Measurements from ENCODE around the gene WRNIP1. TPM values are rescaled to one million over a fixed set of nuclear protein-coding genes. Genes with fewer than 3 reads are reported as not detected.

The WRNIP1 gene
- total RNA-seq, 1 donor from 2014 or later, result 31.5 TPM

DNA sequence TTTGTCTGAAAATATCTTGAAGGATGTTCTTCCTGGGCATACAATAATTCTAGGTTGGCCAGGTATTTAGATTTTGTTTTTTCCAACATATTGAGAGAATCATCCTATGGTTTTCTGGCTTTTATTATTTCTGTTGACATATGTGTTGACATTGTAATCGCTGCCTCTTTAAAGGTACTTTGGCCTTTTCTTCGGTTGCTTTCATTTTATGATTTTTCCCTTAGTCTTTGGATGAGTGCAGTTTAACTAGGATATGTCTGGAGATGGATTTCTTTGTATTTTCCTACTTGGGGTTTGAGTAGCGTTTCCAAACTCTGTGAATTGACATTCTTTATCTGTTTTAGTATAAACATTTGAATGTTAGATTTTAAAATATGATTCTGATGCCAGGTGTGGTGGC is 65.0 kb downstream of the WRNIP1 start:
- no peaks in the 10 kb centered on the region for H3K4me1 Mint-ChIP-seq (ENCODE audit: low read depth, unreplicated experiment)
- Histone ChIP-seq H4K20me1 (ENCODE audit: insufficient read depth, low read length) (no peaks in the 10 kb centered on the region), H3K9me3 (ENCODE audit: insufficient read depth, low read depth, low read length) (no peaks in the 10 kb centered on the region), H3K9ac (ENCODE audit: low read length) (no peak overlapping the region), H3K27ac (ENCODE audit: low read depth, low read length) (no peak overlapping the region), H3K4me3 (ENCODE audit: insufficient read depth, low read depth, low read length) (no peak overlapping the region), H3K27me3 (ENCODE audit: insufficient read depth, low read length) (no peaks in the 10 kb centered on the region), H3K4me2 (ENCODE audit: low read length) (no peak overlapping the region), H2AFZ (ENCODE audit: low read depth, low read length) (no peak overlapping the region), H3K4me1 (ENCODE audit: insufficient read depth, low read length) (no peaks in the 10 kb centered on the region), H3K79me2 (ENCODE audit: insufficient read depth, low read length) (no peaks in the 10 kb centered on the region), H3K36me3 (ENCODE audit: insufficient read depth, low read length) (no peaks in the 10 kb centered on the region)
- no peaks in the 10 kb centered on the region for H3K36me3 Mint-ChIP-seq (ENCODE audit: low read depth, unreplicated experiment)
- H3K27ac Mint-ChIP-seq (ENCODE audit: unreplicated experiment), result no peak overlapping the region
- FAIRE-seq (no peak), DNase-seq (ENCODE audit: low read depth) (no peak)
- H3K4me3 Mint-ChIP-seq (ENCODE audit: unreplicated experiment), result no peak overlapping the region
- H3K9me3 Mint-ChIP-seq (ENCODE audit: unreplicated experiment), result no peaks in the 10 kb centered on the region
- no peaks in the 10 kb centered on the region for H3K27me3 Mint-ChIP-seq (ENCODE audit: low read depth, unreplicated experiment)
- TF ChIP-seq, protein P1, sequence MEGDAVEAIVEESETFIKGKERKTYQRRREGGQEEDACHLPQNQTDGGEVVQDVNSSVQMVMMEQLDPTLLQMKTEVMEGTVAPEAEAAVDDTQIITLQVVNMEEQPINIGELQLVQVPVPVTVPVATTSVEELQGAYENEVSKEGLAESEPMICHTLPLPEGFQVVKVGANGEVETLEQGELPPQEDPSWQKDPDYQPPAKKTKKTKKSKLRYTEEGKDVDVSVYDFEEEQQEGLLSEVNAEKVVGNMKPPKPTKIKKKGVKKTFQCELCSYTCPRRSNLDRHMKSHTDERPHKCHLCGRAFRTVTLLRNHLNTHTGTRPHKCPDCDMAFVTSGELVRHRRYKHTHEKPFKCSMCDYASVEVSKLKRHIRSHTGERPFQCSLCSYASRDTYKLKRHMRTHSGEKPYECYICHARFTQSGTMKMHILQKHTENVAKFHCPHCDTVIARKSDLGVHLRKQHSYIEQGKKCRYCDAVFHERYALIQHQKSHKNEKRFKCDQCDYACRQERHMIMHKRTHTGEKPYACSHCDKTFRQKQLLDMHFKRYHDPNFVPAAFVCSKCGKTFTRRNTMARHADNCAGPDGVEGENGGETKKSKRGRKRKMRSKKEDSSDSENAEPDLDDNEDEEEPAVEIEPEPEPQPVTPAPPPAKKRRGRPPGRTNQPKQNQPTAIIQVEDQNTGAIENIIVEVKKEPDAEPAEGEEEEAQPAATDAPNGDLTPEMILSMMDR (IDR thresholded peaks at IDR 0.05; ENCODE audit: insufficient read depth, low read depth, low read length), result no peak
- no peak for TF ChIP-seq EZH2 (IDR thresholded peaks at IDR 0.05; ENCODE audit: insufficient read depth, low read length)

DNA sequence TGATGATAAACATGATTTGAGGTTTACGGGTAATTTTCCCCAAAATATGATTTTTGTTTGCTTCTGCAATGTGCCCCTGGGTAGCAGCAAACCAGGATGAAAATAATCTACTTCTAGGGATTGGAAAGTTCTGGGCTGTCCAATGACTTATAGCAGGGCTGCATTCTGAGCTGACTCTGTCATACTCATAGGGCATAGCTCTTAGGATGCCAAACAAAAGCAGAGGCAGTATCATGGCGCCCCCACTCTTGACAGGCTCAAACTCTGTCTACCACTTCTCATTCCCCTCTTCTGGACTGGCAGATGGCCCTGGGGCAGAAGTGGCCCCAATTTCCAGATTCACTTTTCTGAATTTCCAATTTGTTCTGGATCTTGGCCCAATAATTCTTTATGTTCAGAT is 66.2 kb downstream of the WRNIP1 start:
- H3K36me3 ChIP-seq (ENCODE audit: insufficient read depth, low read length), result no peaks in the 10 kb centered on the region
- H3K27me3 Mint-ChIP-seq (ENCODE audit: low read depth, unreplicated experiment), result no peaks in the 10 kb centered on the region
- H3K4me2 ChIP-seq (ENCODE audit: low read length), result no peak overlapping the region
- H3K27me3 ChIP-seq (ENCODE audit: insufficient read depth, low read length), result no peaks in the 10 kb centered on the region
- H3K9ac ChIP-seq (ENCODE audit: low read length), result no peak overlapping the region
- FAIRE-seq (no peak), DNase-seq (ENCODE audit: low read depth) (no peak)
- no peaks in the 10 kb centered on the region for H3K79me2 ChIP-seq (ENCODE audit: insufficient read depth, low read length)
- H3K9me3 ChIP-seq (ENCODE audit: insufficient read depth, low read depth, low read length), result no peaks in the 10 kb centered on the region
- TF ChIP-seq, protein P1 (IDR thresholded peaks at IDR 0.05; ENCODE audit: insufficient read depth, low read depth, low read length), result no peak
- TF ChIP-seq EZH2 (IDR thresholded peaks at IDR 0.05; ENCODE audit: insufficient read depth, low read length), result no peak
- H3K36me3 Mint-ChIP-seq (ENCODE audit: low read depth, unreplicated experiment), result no peaks in the 10 kb centered on the region
- H3K4me3 ChIP-seq (ENCODE audit: insufficient read depth, low read depth, low read length), result no peak overlapping the region
- no peaks in the 10 kb centered on the region for H3K4me1 Mint-ChIP-seq (ENCODE audit: low read depth, unreplicated experiment)
- H3K9me3 Mint-ChIP-seq (ENCODE audit: unreplicated experiment), result no peaks in the 10 kb centered on the region
- H4K20me1 ChIP-seq (ENCODE audit: insufficient read depth, low read length), result no peaks in the 10 kb centered on the region
- H2AFZ ChIP-seq (ENCODE audit: low read depth, low read length), result no peak overlapping the region
- H3K27ac Mint-ChIP-seq (ENCODE audit: unreplicated experiment), result no peak overlapping the region
- no peaks in the 10 kb centered on the region for H3K4me1 ChIP-seq (ENCODE audit: insufficient read depth, low read length)
- H3K4me3 Mint-ChIP-seq (ENCODE audit: unreplicated experiment), result no peak overlapping the region
- H3K27ac ChIP-seq (ENCODE audit: low read depth, low read length), result no peak overlapping the region

DNA sequence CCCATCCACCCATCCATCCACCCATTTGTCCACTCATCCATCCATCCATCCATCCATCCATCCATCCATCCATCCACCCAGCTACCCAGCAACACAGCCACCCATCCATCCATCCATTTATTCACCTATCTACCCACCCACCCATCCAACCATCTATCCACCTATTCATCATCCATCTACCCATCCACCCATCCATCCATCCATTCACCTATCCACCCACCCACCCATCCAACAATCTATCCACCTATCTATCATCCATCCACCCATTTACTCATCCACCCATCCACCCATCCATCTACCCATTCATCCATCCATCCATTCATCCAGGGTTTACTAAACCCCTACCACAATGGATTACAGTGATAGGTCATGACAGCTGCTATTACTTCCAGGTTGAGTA is 69.1 kb downstream of the WRNIP1 start:
- H3K4me1 Mint-ChIP-seq (ENCODE audit: low read depth, unreplicated experiment), result peaks cover 5% of the 10 kb centered on the region
- H2AFZ ChIP-seq (ENCODE audit: low read depth, low read length), result no peak overlapping the region
- H3K36me3 ChIP-seq (ENCODE audit: insufficient read depth, low read length), result no peaks in the 10 kb centered on the region
- no peak overlapping the region for H3K27ac Mint-ChIP-seq (ENCODE audit: unreplicated experiment)
- DNase-seq (ENCODE audit: low read depth) (no peak), FAIRE-seq (no peak)
- peaks cover 4% of the 10 kb centered on the region for H3K4me1 ChIP-seq (ENCODE audit: insufficient read depth, low read length)
- H3K36me3 Mint-ChIP-seq (ENCODE audit: low read depth, unreplicated experiment), result peaks cover 5% of the 10 kb centered on the region
- no peak for TF ChIP-seq EZH2 (IDR thresholded peaks at IDR 0.05; ENCODE audit: insufficient read depth, low read length)
- TF ChIP-seq, protein P1 (IDR thresholded peaks at IDR 0.05; ENCODE audit: insufficient read depth, low read depth, low read length), result no peak
- H3K4me3 Mint-ChIP-seq (ENCODE audit: unreplicated experiment), result no peak overlapping the region
- H3K4me3 ChIP-seq (ENCODE audit: insufficient read depth, low read depth, low read length), result no peak overlapping the region
- no peak overlapping the region for H3K4me2 ChIP-seq (ENCODE audit: low read length)
- no peaks in the 10 kb centered on the region for H3K79me2 ChIP-seq (ENCODE audit: insufficient read depth, low read length)
- H3K27ac ChIP-seq (ENCODE audit: low read depth, low read length), result no peak overlapping the region
- no peaks in the 10 kb centered on the region for H3K27me3 ChIP-seq (ENCODE audit: insufficient read depth, low read length)
- H3K9me3 Mint-ChIP-seq (ENCODE audit: unreplicated experiment), result no peaks in the 10 kb centered on the region
- H3K9me3 ChIP-seq (ENCODE audit: insufficient read depth, low read depth, low read length), result no peaks in the 10 kb centered on the region
- no peaks in the 10 kb centered on the region for H3K27me3 Mint-ChIP-seq (ENCODE audit: low read depth, unreplicated experiment)
- no peak overlapping the region for H3K9ac ChIP-seq (ENCODE audit: low read length)
- no peaks in the 10 kb centered on the region for H4K20me1 ChIP-seq (ENCODE audit: insufficient read depth, low read length)

Other genes starting within 250 kb of the WRNIP1 start
- gene MYLK4, start 14.5 kb upstream of the WRNIP1 start, total RNA-seq, result 0.23 and 0.55 TPM in 2 replicates
- 1.5 and 2.0 TPM in 2 replicates for gene SERPINB1, start 76.5 kb downstream of the WRNIP1 start, total RNA-seq
- 2.1 and 6.0 TPM in 2 replicates for gene SERPINB9, start 137.9 kb downstream of the WRNIP1 start, total RNA-seq
- gene SERPINB6, start 206.2 kb downstream of the WRNIP1 start, total RNA-seq, result 68.4 and 75.3 TPM in 2 replicates
- 9.4 and 12.4 TPM in 2 replicates for gene NQO2, start 234.5 kb downstream of the WRNIP1 start, total RNA-seq

Data from astrocyte (in vitro differentiated cells and primary cell).